DOHH2 (cell line): ENCODE measurements around the gene RAD51B.
A peak's percentile ranks its signal among the peaks of the same experiment; 100 is the strongest.

Experiments
- H3F3A ChIP-seq: fragments of 200-600 bp; sonication (generic), shearing (Covaris generic); 2 replicates; pipeline ENCODE4 v1.6.0; 2016; ENCODE audit warnings: antibody characterized with exemption, mild to moderate bottlenecking; ENCODE audit not compliant: control insufficient read depth, insufficient read depth
- H3K27ac ChIP-seq: fragments of 200-600 bp; sonication (generic); 2 replicates; pipeline ENCODE4 v1.5.1; 2014; ENCODE audit warnings: low read depth, mild to moderate bottlenecking, low read length, moderate library complexity
- H3K27me3 ChIP-seq: fragments of 200-600 bp; sonication (generic); 2 replicates; pipeline ENCODE4 v1.6.1; 2014; ENCODE audit warnings: mild to moderate bottlenecking, low read length, mixed read lengths; ENCODE audit not compliant: control insufficient read depth
- H3K36me3 ChIP-seq: fragments of 200-600 bp; sonication (generic); 2 replicates; pipeline ENCODE4 v1.6.1; 2014; ENCODE audit warnings: mild to moderate bottlenecking, low read length, moderate library complexity, mixed read lengths; ENCODE audit not compliant: control insufficient read depth
- H3K4me1 ChIP-seq: fragments of 200-600 bp; sonication (generic); 2 replicates; pipeline ENCODE4 v1.6.1; 2014; ENCODE audit warnings: mild to moderate bottlenecking, low read length, mixed read lengths; ENCODE audit not compliant: control insufficient read depth
- H3K4me2 ChIP-seq: fragments of 200-600 bp; sonication (generic); 2 replicates; pipeline ENCODE4 v1.6.0; 2014; ENCODE audit warnings: mild to moderate bottlenecking, low read length, moderate library complexity
- H3K4me3 ChIP-seq: fragments of 200-600 bp; sonication (generic); 2 replicates; pipeline ENCODE4 v1.5.1; 2014; ENCODE audit warnings: mild to moderate bottlenecking, low read length, mixed read lengths
- H3K79me2 ChIP-seq: fragments of 200-600 bp; sonication (generic); 2 replicates; pipeline ENCODE4 v1.6.1; 2014; ENCODE audit warnings: mild to moderate bottlenecking, low read length, mixed read lengths; ENCODE audit not compliant: control insufficient read depth
- H3K9me2 ChIP-seq: fragments of 200-600 bp; sonication (generic); replicated peaks from 2 replicates; pipeline ENCODE4 v1.6.1; 2014; ENCODE audit warnings: mild to moderate bottlenecking, low read length, mixed read lengths; ENCODE audit not compliant: control insufficient read depth
- H3K9me3 ChIP-seq: fragments of 200-600 bp; sonication (generic); 2 replicates; pipeline ENCODE4 v1.6.1; 2014; ENCODE audit warnings: antibody characterized with exemption, low read length, mixed read lengths; ENCODE audit not compliant: control insufficient read depth, insufficient read depth
- H4K20me1 ChIP-seq: fragments of 200-600 bp; sonication (generic); 2 replicates; pipeline ENCODE4 v1.6.0; 2014; ENCODE audit warnings: low read depth, mild to moderate bottlenecking, antibody characterized with exemption, low read length, moderate library complexity; ENCODE audit not compliant: control insufficient read depth, insufficient read depth
- CTCF ChIP-seq: fragments of 200-600 bp; sonication (generic); IDR thresholded peaks from one replicate; pipeline ENCODE4 v1.5.1; 2014; ENCODE audit warnings: antibody characterized with exemption, mild to moderate bottlenecking, low read depth, low read length; ENCODE audit not compliant: poor library complexity, severe bottlenecking
- EZH2phosphoT487 ChIP-seq: fragments of 200-600 bp; sonication (generic); IDR thresholded peaks from 2 replicates; pipeline ENCODE4 v1.6.1; 2017; ENCODE audit warnings: borderline replicate concordance, mild to moderate bottlenecking, antibody characterized with exemption, low read length, moderate library complexity, mixed read lengths

The RAD51B gene

GRCh38 chr14:68402525-68403101 lies 583.0 kb downstream of the RAD51B start:
- H3K9me3 ChIP-seq: no peaks in the 10 kb centered on the region
- H3K4me2 ChIP-seq: peak overlapping the region; percentile 85
- no peak for TF ChIP-seq CTCF
- TF ChIP-seq EZH2phosphoT487: no peak
- H3K79me2 ChIP-seq: no peaks in the 10 kb centered on the region
- no peaks in the 10 kb centered on the region for H3K9me2 ChIP-seq
- peaks cover 10% of the 10 kb centered on the region for H3F3A ChIP-seq
- no peaks in the 10 kb centered on the region for H4K20me1 ChIP-seq
- no peaks in the 10 kb centered on the region for H3K27me3 ChIP-seq
- peaks cover 76% of the 10 kb centered on the region for H3K4me1 ChIP-seq
- no peaks in the 10 kb centered on the region for H3K36me3 ChIP-seq
- H3K27ac ChIP-seq: peak overlapping the region; percentile 76
- peak overlapping the region; percentile 65 for H3K4me3 ChIP-seq

- H4K20me1 ChIP-seq: no peaks in the 10 kb centered on the region
- H3K9me3 ChIP-seq: no peaks in the 10 kb centered on the region
- peak overlapping the region; percentile 31 for H3K4me3 ChIP-seq
- TF ChIP-seq EZH2phosphoT487: no peak
- TF ChIP-seq CTCF: no peak
- no peaks in the 10 kb centered on the region for H3K27me3 ChIP-seq
- no peaks in the 10 kb centered on the region for H3K9me2 ChIP-seq
- peak overlapping the region; percentile 85 for H3K4me2 ChIP-seq
- peaks cover 81% of the 10 kb centered on the region for H3K4me1 ChIP-seq
- no peaks in the 10 kb centered on the region for H3K36me3 ChIP-seq
- peak overlapping the region; percentile 49 for H3K27ac ChIP-seq
- no peaks in the 10 kb centered on the region for H3K79me2 ChIP-seq
- H3F3A ChIP-seq: peaks cover 10% of the 10 kb centered on the region
Observed at GRCh38 chr14:68403191-68404145, 583.9 kb downstream of the RAD51B start.

GRCh38 chr14:68404146-68404527 lies 584.6 kb downstream of the RAD51B start:
- no peaks in the 10 kb centered on the region for H4K20me1 ChIP-seq
- 0 out of 2 replicates have a peak overlapping the region, but pooled peaks have one; percentile 31 for H3K4me3 ChIP-seq
- H3K9me3 ChIP-seq: no peaks in the 10 kb centered on the region
- H3K4me2 ChIP-seq: peak overlapping the region; percentile 85
- no peaks in the 10 kb centered on the region for H3K9me2 ChIP-seq
- H3K4me1 ChIP-seq: peaks cover 85% of the 10 kb centered on the region
- H3K27me3 ChIP-seq: no peaks in the 10 kb centered on the region
- TF ChIP-seq EZH2phosphoT487 (no peak), CTCF (no peak)
- H3K27ac ChIP-seq: peak overlapping the region; percentile 49
- peaks cover 10% of the 10 kb centered on the region for H3F3A ChIP-seq
- H3K36me3 ChIP-seq: no peaks in the 10 kb centered on the region
- no peaks in the 10 kb centered on the region for H3K79me2 ChIP-seq
